ENCODE measurements around the gene MAP3K5.
"Not testable (repeated sequence)": the region's sequence is repeated elsewhere in the genome, so short reads cannot be mapped to it uniquely, and the experiment has no call there.

The MAP3K5 gene
- 131 to 140 reads per million in 2 donors for total RNA-seq

GRCh38 chr6:136792410-136793262 lies at the start of gene MAP3K5:
MAP3K5 (minus strand) TSS chr6:136792477; CDS start chr6:136792157, 320 bp downstream.
- DNase-seq, result peak; percentile 93

- no peak for DNase-seq
Observed at GRCh38 chr6:136840276-136841001, 48.2 kb upstream of the MAP3K5 start.

- DNase-seq, result no peak
Observed at GRCh38 chr6:136831873-136832562, 39.7 kb upstream of the MAP3K5 start.

GRCh38 chr6:136826216-136826615 lies 33.9 kb upstream of the MAP3K5 start:
- no peak for DNase-seq

GRCh38 chr6:136823128-136823660 lies 30.9 kb upstream of the MAP3K5 start:
- peak; percentile 2 for DNase-seq

GRCh38 chr6:136822376-136823127 lies 30.3 kb upstream of the MAP3K5 start, which contains the start of gene PEX7:
PEX7 (plus strand) TSS chr6:136822592; CDS start chr6:136822666, 74 bp downstream.
- peak; percentile 75 for DNase-seq

- DNase-seq, result no peak
Observed at GRCh38 chr6:136822046-136822375, 29.7 kb upstream of the MAP3K5 start.

GRCh38 chr6:136820561-136820960 lies 28.3 kb upstream of the MAP3K5 start:
- no peak for DNase-seq

GRCh38 chr6:136816656-136817055 lies 24.4 kb upstream of the MAP3K5 start:
- no peak for DNase-seq

GRCh38 chr6:136815608-136816007 lies 23.3 kb upstream of the MAP3K5 start:
- not testable (repeated sequence) for DNase-seq

GRCh38 chr6:136812174-136812573 lies 19.9 kb upstream of the MAP3K5 start:
- no peak for DNase-seq

- DNase-seq, result no peak
Observed at GRCh38 chr6:136811272-136811671, 19.0 kb upstream of the MAP3K5 start.

- DNase-seq, result no peak
Observed at GRCh38 chr6:136809091-136809860, 17.0 kb upstream of the MAP3K5 start.

- DNase-seq, result no peak
Observed at GRCh38 chr6:136803608-136804007, 11.3 kb upstream of the MAP3K5 start.

- DNase-seq, result no peak
Observed at GRCh38 chr6:136801581-136801980, 9.3 kb upstream of the MAP3K5 start.

GRCh38 chr6:136798044-136798443 lies 5.8 kb upstream of the MAP3K5 start:
- DNase-seq, result no peak

- no peak for DNase-seq
Observed at GRCh38 chr6:136795996-136796395, 3.7 kb upstream of the MAP3K5 start.

- no peak for DNase-seq
Observed at GRCh38 chr6:136795386-136795785, 3.1 kb upstream of the MAP3K5 start.

- no peak for DNase-seq
Observed at GRCh38 chr6:136793363-136793762, 1.1 kb upstream of the MAP3K5 start.

GRCh38 chr6:136792095-136792409 lies 225 bp downstream of the MAP3K5 start:
- DNase-seq, result no peak

- peak; percentile 37 for DNase-seq
Observed at GRCh38 chr6:136791296-136792094, 782 bp downstream of the MAP3K5 start.
